HG02885 (cell line): ENCODE measurements around the gene PRKG1.
"Not testable (repeated sequence)": the region's sequence is repeated elsewhere in the genome, so short reads cannot be mapped to it uniquely, and the experiment has no call there.

Experiments used
- ATAC-seq: cut with Tn5 transposase; IDR thresholded peaks from one replicate; pipeline ENCODE4 v1.9.1; 2021; ENCODE audit warnings: mild to moderate bottlenecking; ENCODE audit not compliant: unreplicated experiment, poor library complexity

PRKG1 gene

DNA sequence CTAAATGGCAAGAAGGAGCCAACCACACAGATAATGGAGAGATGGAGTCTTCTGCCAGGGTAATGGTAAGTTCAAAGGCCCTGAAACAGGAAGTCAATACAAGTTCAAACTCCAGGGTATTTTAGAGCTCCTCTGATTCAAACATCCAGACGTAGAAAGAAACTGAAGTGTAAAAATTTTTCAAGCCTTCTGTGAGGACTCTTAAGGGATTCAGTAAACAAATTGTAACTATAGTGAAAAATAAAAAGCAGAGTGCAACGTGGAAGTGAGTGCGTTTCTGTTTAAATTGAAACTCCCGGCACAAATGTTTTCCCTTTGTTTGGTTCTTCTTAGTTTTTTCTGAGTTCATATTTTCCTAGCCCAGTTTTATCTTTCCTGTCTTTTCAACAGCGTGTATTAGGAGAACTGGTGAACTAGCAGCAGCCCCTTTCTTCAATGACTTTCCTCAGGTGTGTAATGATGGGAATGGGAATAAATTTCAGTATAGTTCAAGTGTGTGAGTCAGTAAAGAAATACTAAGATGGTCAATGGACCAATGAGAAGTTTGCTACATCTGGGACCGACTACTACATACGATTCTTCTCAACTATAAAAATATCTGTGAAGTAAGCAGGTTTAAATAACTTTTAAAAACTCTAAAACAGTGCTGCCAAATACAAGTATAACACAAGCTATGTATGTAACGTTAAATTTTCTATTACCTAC is 326.3 kb downstream of the PRKG1 start:
- ATAC-seq: no peak

DNA sequence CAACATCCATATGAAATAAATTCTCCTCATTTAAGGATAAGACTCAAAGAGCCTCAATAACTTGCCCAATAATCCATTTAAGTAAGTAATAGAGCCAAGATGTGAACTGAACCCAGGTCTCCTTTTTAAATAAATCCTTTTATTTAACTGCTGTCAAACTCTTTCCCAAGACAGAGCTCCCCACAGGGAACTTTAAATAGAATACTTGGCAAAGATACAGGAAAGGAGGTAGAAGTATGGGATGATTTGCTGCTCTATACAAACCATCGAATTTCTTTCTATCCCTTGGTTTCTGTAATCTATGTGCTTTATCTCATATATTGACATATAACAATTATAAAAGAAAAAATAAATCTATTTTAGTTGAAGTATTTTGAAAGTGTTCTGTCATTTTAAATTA is 329.2 kb downstream of the PRKG1 start:
- ATAC-seq: no peak

DNA sequence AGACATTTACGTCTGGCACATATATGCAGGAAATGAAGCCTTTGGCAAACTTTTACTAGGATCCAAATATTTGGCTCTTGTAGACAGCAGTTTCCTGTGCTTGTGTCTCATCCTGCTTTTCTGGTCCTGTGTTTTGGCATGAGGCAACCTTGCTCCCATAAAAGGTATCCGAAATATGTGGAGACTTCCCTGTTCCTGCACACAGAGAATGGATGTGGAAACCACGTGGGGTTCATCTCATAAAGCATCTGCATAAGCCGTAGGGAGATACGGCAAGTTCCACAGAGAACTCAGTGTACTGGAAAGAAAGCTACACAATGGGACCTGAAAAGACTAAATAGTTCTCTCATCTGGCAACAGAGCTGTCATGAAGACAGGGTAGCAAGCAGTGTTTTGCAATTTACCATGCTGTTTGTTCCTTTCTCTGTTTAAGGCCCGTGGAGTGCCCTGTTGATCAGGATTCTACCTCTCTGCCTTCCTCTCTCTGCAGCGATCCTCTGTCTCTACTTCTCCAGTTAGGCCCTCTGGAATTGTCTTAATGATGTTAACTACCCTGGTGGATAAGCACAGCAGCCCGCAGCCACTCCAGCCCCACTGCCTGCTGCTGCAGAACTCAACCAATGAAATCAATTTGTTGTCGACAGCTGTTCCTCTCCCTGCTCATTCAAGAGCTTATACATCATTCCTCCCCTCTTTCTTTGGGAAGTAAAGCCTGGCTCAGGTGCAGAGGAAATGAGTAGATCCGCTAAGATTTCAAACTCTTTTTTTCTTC is 331.5 kb downstream of the PRKG1 start:
- ATAC-seq: no peak

DNA sequence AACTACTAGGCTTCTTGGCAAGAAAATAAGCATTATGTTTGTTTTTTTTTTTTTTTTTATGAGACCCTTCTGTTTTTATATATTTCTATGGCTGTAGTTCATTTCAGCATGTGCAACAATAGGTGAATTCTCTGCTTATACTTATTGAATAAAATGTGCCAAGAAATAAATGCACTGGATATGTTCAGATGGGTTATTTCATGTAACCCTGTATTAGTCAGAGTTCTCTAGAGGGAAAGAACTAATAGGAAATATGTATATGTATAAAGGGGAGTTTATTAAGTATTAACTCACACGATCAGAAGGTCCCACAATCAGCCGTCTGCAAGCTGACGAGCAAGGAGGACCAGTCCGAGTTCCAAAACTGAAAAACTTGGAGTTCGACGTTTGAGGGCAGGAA is 332.3 kb downstream of the PRKG1 start:
- no peak for ATAC-seq

DNA sequence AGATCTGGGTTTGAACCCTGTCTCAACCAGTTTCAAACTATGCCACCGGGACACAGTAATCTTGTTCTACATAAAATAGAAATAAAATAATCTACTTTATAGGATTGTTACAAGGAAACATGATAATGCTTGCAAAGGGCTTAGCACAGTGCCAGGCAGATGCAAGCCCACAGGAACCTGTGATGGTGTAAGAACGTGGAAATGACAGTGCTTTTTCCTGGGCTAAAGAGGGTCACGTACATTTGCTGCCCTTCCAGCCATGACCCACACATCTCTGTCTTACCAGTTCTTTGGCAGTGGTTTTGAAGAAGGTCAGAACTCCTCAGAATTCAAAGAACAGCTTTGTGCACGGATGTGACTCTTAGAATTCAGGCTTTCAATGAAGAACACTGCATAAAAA is 342.2 kb downstream of the PRKG1 start:
- ATAC-seq: no peak

DNA sequence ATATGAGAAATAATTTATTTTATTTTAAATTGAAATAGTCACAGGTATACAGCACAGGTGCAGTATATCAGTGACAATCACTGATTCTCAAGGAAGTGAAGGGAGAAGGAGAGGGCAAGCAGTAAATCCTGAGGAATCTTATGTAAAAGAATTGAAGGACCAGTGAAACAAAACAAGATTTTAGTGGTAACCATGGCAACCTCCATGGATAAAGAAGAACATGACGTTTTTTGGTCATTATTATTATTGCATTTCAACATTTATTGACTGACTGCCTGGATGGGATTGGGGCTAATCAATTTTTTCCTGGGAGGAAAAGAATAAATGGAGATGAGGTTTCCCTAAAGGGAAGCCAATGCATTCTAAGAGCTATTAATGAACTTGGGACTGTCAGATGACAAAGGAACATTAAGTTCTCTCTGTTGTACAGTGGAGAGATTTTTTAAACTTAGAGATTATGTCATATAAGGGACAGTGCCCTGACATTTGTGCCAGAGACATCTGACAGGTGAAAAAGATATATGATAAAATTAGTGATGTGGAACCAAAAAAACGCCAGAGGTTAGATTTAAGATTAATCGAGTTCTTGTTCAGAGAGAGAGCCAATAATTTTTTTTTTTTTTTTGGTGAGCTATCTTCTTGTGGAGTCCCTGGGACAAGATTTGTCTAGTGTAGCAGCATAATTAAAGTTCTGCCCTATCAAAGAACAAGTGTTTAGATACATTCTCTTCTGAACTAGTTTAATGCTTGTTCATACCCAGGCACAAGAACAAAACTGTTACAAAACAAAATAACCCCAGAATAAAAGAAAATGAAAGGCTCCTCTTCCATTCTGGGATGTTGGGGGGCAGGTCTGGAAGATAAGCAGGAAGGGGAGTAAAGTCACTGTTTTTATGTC is 345.2 kb downstream of the PRKG1 start:
- ATAC-seq: no peak

DNA sequence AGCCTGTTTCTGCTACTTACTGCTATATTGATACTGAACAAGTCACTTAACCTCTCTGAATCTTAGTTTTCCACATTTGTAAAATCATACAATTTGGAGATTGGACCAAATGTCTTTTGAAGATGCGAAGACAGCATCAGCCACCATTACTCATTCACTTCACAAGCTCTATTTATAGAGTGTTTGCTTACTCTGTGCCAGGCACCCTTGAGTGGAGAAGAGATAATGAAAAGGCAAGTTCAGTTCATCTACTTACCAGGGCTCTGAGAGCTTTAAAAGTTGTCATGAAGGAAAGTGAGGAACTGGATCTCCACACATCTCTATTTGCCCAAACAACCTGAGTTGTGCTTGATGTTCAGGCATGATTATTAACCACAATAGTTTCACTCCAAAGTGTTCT is 347.6 kb downstream of the PRKG1 start:
- ATAC-seq: no peak

DNA sequence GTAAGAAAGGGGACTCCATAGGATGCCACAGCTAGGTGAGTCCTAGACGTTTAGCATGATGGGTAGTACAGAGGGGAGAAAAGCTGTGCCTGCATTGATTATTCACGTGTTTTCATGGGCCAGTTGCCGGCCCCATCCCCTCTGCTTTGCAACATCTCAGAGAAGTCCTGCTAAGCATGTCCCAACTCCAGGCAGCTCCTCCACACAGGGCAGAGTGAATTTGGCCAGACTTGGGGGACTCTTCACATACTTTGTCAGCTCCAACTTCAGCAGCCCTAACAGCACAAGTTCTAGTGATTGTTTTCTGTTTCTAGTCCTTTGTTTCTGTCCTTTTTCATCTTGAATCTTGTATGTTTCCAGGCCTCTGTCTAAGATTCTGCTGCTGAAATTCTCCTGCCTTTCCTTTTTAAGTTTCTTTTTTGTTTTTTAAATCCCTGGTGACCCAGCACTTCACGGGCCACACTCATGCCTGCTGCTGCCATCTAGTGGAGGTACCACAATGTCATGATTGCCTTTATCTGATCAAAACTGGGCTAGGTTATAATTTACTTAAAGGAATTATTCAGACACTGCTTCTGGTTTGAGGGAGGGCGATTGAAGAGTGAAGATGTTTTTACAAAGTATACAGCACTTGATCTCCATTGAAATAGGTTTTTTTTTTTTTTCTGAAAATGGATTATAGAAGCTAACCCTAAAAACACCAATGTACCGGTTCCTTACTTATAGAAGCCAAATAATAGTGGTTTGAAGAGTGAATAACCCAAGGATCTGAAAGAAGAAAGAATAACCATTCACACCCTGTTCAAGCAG is 348.2 kb downstream of the PRKG1 start:
- ATAC-seq: peak; percentile 82

DNA sequence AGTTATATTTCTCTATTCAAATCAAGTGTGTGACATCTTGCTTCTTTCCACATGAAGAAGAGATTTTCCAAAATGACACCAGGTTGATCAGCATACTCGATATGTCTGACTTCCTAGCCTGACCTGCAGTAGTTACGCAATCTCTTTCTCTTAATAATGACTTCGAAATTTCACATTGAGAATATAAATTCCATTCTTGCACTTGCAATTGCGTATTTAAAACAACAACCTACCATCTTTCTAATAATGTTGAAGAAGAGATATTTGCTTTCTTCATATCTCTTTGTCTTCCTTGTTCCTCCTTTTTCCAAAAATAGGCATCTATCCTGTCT is 348.8 kb downstream of the PRKG1 start:
- ATAC-seq: no peak

DNA sequence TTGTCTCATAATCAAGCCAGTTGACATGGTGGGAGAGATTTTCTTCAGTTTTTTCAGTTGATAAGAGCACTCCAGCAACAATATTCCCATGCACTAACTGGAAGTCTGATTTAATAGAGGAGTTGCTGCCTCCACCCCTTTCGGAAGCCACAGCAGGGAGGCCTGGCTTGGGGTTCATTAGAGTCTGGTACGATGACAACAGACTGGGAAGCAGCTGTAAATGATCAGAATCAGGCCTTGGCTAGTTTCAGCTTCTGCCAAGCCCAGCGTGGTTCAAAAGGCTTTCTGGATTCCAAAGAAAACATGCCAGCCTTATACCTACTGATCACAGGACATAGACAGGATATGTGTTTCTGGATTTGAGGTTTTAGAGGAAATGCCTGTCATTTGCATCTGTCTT is 351.1 kb downstream of the PRKG1 start:
- ATAC-seq: no peak

DNA sequence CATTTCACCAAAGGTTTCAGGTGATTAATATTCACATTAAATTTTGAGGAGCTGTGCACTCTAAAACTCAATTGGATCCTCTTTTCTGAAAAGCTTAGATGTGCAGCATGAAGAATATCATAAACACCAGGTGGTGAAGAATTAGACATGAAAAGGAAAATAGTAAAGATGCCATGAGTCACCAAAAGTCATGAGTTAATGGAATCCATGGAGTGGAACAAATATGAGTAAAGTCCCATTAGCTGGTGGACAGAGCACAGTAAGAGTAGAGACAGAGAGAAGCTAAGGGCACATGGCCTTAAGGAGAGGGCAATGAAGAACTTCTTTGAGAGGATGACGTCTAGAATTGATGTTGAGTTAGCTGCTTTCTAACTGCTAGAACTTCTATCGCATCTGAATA is 353.5 kb downstream of the PRKG1 start:
- ATAC-seq: no peak

DNA sequence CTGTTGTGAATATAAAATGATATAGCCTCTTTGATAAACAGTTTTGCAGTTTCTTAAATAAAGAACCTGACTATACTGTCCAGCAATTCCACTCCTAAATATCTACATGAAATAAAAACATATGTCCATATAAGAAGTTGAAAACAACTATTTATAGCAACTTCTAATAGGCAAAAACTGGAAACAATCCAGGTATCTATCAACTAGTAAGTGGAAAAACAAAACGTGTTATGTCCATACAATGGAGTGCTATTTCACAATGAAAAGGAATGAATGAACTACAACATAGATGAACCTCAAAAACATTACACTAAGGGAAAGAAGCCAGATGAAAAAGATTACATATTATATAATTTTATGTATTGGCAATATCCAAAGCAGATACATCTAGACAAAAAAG is 356.2 kb downstream of the PRKG1 start:
- no peak for ATAC-seq

DNA sequence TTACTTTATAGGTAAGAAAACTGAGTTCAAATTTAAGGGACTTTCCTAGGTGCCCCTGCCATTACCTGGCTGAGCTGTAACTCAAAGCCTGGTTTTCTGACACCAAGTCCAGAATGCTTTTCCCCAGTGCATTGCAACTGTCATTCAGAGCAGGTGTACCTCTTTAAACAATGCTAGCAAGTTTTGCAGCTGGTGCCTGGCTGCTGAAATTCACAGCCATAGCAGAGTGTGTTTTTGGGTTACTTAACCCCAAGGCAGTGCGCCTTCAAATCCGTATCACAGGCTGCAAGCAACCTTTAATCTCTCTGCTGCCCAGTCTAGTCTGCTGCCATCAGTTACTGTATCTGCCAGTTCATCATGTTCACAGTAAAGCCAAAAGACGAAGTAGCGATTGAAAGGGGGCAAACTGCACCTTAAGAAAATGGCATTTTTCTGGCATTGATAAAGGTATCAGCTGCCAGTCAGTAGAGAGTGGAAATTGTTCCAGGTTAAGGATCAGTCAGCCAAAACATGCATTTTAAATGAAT is 359.7 kb downstream of the PRKG1 start:
- ATAC-seq: no peak

DNA sequence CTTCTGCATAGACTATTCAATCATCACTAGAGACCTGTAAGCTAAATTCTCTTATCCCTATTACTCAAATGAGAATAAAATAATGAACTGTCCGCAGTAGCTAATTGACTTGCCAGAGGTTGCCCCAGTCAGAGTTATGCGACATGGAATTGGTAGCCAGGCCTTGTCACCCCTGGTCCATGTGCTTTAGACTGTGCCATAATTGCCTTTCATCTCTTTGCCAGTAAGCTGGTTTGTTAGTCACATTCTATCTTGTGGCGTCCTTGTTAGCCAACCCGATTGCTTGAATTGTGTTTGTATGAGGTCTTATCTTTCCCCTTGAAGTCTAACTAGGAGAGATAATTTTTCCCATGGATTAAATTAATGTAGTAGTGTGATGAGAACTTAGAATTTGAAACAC is 362.5 kb downstream of the PRKG1 start:
- ATAC-seq: no peak

DNA sequence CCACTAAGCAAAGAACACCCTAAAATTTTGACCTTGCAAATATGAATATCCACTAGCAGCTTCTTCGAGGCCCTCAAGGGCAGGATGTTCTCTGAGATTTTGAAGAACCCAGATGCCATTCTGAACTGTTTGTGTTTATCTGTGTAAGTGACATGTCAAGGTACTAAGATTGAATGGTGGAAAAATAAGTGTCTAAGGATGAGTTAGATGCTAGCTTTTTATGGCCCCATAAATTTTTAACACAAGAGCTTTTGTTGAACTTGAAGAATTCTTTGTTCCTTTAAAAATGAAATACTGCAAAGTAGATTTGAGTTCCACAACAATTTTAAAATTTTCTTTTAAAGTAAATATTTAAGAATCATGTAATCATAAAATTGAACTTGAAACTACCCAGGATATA is 365.4 kb downstream of the PRKG1 start:
- no peak for ATAC-seq

DNA sequence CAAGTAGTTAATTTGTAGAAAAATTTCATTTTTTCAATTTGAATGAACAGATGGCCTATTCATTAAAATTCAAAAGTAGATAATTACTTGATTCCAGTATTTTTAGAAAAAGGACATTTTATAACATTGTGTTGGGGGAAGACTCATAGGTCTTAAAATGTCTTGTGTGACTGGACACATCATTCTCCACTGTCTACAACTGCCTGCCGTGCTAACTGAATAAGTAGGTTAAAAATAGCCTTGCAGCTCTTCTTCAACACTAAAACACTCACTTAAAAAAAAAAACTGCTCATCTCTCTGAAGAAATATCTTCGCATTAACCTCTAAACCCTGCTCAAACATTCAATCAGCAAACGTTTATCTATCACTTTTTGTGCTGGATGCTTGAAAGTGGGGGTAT is 371.3 kb downstream of the PRKG1 start:
- ATAC-seq: no peak

DNA sequence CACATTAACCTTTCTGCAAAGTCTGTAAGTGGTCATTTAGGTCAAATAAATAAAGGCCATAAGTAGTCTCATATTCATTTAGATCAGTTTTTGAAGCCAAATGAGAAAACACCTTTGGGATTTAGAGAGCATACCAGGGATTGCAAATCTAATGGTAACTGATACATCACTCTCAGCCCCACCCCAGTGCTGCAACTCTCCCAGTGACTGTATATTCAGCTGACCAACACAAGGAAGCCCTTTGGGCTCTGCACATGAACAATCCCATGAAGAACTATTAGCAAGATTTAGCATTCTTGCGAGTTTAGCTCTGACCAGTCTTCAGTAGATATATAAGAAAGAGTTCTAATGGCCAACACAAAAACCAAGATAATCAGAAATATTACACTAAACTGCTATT is 372.8 kb downstream of the PRKG1 start:
- no peak for ATAC-seq

DNA sequence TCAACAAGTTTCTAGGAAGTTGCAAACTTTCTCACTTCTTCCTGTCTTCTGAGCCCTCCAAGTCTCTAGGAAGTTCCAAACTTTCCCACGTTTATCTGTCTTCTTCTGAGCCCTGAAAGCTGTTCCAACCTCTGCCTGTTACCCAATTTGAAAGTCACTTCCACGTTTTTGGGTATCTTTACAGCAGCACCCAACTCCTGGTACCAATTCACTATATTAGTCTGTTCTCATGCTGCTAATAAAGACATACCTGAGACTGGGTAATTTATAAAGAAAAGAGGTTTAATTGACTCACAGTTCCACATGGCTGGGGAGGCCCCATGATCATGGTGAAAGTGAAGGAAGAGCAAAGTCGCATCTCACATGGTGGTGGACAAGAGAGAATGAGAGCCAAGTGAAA is 381.5 kb downstream of the PRKG1 start:
- ATAC-seq: not testable (repeated sequence)

DNA sequence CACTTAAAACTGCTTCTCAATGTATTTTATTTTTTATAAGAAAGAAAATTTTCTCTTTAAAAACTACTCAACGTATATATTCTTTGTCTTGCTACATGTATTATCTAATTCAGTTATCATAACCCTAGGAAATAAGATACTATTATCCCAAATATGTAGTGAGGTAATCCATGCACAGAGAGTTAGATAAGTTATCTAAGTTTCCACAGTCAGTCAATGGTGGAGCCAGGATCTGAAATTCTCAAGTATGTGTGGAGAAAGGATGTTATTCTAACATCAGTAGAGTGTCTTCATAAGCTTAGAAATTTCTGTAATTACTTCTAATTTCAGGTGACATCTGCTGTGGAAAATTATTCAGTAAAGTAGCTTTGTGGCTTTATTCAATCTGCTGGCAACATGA is 385.2 kb downstream of the PRKG1 start:
- ATAC-seq: no peak

DNA sequence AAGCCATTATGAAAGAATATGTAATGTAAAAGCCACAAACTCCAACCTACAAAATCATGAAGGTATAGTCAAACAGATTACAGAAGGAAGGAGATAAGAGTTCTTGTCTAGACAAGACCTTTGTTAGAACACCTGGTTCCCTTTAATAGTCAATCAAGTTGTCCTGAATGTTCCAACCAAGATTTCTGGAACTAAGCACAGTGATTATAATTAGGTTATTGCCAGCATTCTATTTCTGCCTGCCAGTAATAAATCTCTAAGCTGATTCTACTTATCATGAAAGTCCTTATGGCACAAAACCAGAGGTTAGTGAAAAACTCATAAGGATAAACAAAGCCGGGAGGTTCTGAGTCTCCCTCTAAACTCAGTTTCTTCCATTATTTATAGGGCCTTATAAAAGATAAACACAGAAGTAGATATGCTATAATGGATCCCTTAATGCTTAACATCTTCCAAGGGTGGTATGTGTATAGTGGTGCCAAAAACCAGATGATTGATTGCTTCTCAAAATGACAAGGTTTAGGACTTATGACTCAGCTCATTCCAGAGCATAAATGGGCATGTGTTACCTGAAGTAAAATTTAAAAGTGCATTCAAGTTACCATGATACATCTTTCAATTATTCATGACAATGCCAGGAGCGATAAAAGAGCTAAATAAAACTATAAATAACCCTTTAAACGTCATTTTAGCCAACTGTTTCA is 387.9 kb downstream of the PRKG1 start:
- ATAC-seq: no peak
